GM19099 (cell line): Measurements from ENCODE around the gene DTHD1.

ENCODE experiments used
- POLR2A ChIP-seq: IDR thresholded peaks from 3 replicates; pipeline ENCODE4 v1.6.1; 2011; ENCODE audit warnings: low read depth; ENCODE audit not compliant: insufficient read length; ENCODE audit errors: extremely low read depth

The DTHD1 gene

DNA sequence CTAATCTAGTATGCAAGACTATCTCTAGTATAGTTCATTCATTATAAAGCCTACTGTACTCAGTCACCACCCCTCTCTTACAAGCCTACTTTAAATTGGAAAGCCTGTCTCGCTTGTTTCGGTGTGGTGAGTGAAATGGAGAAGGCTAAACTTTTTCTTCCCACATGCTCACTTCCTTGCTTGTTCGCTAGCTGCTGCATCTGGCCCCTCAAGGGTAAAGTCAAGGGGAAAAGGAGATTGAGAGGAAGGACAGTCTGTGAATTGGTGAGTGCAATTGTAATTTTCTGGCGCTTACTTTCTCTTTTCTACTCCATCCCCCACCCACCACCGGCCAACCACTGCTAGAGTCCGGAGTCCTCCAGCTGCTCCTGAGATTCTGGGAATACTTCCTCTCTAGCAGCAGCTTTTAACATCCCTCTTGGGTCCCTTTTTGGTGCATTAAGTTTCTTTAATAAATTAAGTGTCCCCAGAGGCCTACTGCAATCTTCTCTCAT lies 25.0 kb upstream of the DTHD1 start:
- TF ChIP-seq POLR2A = no peak

DNA sequence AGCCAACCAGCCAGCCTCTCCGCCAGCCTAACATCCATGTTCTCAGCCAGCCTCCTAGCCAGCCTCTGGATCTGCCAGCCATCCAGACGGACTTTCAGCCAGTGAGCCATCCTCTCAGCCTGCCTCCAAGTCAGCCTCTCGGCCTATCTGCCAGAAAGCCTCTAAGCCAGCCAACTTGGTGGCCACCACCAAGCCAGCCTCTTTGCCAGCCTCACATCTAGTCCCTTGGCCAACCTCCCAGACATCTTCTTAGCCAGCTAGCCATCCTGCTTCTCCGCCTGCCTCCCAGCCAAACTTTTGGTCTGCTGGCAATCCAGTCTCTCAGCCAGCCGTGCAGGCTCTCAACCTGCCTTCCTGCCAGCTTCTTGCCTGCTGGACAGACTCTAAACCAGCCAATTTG lies 20.7 kb upstream of the DTHD1 start:
- no peak for TF ChIP-seq POLR2A

DNA sequence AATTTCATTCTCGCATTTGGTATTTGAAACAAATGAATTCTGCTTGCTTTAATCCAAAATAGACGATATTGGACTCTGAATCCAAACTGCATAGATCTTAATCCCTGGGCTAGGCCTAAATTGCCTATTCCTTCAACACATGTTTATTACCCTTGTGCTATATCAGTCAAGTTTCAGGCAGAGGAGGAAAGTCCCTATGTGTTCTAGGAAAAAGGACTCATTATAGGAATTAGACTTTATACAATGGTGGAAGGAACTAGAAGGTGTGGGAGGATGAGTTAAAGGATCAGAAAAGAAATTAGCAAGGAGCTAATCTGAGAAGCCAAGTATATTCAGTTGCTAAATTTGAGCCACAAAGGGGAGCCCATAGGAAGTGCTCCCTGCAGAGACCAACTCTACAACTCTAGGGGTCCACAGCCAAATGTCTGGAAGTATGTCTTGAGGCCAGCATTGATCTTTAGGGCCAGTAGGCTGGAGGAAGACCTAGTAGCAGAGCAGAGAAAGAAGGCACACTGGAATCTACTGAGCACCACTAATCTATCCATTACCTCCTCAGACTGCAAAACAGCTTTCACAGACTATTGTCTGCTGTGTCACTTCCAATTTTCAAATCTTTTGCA lies 17.1 kb upstream of the DTHD1 start:
- no peak for TF ChIP-seq POLR2A

DNA sequence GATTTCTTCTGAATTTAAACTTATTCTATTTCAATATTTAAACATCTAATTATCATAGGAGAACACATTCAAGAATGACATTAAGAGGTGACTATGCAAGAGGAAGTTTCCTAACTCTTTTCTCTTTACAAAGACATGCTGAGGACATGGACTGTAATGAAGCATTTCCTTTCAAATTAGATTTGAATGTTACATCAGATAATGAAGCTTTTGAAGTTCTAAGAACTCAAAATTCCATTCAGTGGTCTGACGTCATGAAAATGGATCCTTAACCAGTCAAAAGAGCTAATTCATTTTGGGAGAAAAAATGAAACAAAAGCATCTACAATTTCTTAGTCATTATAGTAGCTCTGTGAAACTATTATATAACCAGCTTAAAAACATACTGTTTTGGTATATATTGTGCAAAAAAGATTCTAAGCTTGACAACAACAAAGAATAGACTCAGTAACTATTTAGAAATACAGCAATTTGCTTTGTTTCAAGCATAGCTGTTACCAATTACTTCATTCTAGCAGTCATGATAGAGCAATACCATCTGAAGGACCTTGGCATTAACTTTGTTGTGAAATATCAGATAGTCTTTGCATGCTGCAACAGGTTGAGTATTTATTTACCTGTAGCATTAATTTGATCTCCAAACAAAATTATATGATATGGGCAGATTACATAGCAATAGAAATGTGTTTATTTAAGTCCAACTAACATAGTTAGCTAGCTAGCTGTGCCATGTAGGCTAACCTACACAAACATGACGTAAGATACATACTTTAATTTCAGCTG lies 13.7 kb upstream of the DTHD1 start:
- no peak for TF ChIP-seq POLR2A

DNA sequence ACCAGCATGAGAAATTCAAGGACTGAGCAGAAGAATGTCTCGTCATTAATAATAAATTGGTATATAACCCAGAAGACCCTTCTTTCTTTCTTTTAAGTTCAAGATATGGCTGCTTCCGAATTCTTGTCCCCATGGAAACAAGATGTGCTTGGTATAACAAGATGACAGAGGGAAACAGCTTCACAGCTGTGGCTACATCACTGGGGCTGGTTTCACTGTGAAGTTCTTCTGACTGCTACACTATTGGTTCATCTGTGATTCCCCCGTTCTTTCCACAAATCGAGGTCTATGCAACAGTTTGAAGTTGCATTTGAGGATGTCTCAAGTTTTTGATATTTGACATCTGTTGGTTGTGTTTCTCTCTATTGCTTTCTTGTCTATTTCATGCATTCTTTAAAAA lies 12.3 kb upstream of the DTHD1 start:
- no peak for TF ChIP-seq POLR2A

DNA sequence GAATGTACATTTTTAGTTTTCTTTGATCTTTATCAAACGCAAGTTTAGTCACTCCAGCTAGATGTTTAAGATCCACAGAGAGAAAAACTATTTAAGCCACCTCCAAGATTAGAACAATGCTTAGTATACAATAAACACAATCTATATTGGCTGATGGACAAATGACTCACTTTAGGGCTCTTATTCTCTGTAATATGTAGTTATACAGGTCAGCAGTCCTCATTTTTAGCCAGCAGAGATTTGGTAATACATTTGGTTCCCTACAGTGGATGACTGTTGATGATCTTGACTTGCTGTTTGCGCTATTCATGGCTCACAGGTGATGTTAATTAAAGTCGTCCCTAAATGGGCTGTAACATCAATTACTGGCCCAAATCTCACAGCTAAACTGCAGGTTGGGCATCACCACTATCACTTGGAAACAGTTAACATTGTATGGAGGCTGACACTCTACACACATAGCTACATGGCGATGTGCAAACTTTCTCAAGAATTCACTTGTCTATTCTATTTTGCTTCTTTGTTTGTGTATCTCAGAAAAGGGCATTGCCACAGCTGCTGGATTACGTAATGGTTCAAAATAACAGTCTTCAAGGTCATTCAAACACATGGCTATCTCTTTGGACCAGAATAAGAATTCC lies 11.8 kb upstream of the DTHD1 start:
- TF ChIP-seq POLR2A = no peak

DNA sequence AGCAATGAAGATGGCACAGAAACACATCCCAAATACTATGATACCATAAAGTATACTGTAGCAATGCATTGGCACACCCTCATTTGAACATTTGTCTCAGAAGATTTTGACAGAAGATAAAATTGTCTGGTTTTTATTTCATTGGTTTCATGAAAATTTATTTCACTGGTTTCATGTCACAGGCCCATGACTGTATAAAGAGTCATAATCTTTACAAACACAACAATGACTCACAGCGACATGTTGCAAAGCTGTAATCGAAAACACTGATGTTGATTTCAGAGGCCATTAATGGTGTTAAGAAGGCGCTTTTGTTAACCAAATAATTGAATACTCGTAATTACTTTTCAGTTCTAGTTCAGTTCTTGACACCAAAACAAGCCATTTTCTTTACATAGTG lies 8.1 kb upstream of the DTHD1 start:
- no peak for TF ChIP-seq POLR2A

DNA sequence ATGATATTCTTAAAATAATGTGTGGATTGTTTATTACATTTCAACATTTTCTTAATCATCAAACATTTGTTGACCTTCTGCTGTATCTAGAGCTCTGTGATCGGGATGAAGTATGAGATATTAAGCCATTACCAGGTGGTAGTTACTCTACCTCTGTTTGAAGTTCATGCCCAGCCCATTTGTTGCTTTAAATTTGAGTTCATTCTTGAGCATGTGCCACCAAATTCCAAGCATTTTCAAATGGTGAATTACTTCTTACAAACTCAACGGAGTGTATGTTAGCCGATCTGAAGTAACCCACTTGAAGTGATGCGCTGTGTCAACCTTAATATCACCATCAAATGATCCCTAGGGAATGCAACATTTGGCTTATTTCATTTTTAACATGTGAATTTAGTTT lies 7.3 kb upstream of the DTHD1 start:
- no peak for TF ChIP-seq POLR2A

DNA sequence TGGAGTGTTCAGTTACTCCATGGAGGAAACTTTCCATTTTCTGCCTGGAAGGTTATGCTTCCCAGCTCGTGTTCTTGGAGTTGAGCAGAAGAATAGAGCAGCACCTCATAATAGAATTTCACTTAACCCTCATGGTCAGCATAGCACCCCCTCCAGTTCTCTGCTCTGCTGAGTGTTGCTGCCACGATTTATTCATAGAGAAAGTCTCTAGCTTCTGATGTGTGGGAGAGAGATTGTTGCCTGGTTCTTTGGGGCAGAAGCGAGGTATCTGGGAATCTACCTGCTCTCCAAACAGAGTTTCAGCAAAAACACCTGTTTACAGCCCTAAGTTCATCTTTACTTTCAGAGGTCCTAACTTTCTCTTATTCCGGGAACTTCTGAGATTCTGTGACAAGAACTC lies 3.9 kb upstream of the DTHD1 start:
- no peak for TF ChIP-seq POLR2A

DNA sequence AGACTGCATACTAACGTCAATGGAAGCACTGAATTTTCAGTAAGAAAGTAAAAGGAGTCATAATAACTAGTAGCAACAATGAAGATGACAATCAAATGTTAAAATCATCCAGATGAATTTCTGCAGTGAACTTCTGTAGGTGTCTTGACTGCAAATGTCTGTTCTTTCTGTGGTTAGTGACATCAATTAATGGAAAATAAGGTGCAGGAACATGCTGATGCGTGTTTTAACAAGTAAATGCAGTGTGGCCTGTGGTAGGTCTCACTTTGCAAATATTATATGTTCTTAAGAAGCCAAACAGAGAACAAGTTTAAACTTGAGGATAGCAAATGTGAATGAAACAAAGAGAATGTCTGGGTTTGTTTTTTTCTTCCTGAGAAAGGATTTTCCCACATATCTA lies 2.6 kb upstream of the DTHD1 start:
- TF ChIP-seq POLR2A = no peak

DNA sequence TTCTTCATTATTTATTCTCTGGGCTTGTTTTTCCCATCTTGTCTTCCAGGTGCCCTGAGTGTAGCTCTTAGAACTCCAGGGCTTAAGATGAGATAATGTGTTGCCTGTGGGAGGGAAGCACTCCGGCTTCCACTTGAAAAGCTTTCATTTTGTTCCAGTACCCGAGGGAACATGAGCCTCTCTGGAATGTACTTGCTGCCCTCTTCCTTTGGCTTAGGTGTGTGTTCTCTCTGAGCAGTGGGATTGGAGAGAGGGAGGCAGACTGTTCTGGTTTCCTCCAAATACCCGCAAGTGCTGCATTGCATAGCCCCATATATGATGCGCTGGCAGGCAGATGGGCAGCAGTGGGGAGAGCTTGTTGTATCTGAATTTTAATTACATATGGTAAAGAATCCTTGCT lies 861 bp upstream of the DTHD1 start:
- no peak for TF ChIP-seq POLR2A

DNA sequence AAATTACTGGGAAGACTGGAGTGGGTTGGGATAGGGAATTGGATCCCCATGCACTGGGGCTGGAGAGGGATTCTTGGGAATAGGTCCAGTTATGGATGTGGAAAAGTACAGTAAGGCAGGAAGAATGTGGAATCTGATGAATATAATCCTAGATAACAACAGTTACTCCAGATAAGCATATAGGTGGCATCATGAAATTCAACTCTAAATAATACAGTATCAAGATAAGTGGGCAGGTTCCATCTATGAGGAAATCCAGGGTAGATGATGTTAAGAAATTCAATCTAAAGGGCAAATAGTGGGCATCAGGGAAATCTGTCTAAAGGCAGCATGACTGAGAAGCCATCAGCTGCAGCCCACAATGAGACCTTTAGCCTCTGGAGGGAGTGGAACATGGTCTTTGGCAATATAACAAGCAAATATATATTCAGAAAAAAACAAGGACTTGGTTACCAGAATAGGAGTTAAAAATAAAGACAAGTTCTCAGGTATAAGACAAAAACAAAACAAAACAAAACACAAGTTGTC lies 1.2 kb downstream of the DTHD1 start:
- no peak for TF ChIP-seq POLR2A

DNA sequence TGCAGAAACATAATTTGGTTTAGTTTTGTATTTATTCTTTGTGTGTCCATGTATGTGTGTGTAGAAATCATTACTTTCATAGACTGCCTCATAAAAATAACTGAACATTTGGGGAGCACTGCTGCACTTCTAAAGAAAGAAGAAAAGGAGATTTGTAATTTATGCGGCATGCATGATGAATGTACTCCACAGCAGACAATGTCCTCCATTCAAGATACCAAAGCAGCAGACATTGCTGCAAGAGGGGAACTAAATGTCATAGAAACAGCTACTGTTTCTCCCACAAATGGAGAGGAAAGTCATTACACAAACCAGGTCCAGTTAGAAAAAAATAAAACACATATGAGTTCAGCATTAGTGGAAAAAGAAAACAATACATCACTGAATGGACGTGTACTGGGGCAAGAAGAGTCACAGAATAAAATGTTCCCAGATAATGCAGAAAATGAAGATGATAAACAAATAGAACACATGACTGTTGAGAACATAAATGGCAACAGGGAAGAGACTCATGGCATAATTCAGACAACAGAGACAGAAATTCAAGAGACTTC lies 2.6 kb downstream of the DTHD1 start:
- TF ChIP-seq POLR2A = no peak

DNA sequence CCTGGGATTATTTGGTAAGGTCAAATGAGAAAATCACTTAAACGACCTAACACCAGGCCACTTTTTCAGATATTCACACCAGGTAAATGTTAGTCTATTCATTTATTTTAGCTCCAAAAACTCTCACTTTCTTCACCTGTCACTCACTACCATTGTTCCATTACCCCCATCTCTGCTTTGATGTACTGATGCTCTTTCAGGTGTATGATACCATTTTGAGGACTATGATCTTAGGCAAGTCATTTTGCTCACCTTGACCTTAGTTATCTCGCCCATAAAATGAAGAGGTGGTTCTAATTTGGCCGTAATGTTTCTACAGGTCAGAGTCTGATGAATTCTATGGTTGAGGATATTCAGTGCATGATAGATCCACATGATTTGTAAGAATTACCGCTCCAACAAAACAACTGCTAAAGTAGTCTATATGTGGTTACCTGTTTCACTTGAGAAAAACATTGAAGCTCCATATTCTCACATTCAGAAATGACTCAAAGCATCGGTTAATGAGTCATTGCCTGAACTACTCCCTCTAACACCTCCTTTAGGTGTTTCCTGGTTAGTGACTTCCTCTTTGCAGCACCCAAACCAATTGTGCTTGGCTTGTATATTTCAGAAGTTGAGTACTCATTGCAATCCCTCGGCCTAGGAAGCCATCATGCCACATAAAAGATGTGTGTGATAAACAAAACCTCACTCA lies 4.5 kb downstream of the DTHD1 start:
- no peak for TF ChIP-seq POLR2A

DNA sequence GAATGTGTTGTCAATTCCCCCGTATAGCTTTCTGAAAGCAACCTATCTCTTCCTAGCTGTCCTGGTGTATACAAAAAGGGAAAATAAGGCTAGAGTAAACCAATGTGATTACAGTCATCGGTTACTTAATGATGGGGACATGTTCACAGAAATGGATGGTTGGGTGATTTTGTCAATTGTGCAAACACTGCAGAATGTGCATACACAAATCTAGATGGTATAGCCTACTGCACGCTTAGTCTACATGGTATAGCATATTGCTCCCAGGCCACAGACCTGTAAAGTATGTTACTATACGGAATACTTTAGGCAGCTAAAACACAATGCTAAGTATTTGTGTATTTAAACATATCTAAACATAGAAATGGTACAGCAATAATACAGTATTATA lies 5.1 kb downstream of the DTHD1 start:
- no peak for TF ChIP-seq POLR2A
